Stimulated activated CD4-positive, alpha-beta T cell treated with anti-CD3 and anti-CD28 coated beads, Interleukin-4, amount 100 ng/mL, for 4 hours (primary cell): ENCODE results near the gene KCNJ6.

Source experiments
- DNase-seq, 2 experiments: peaks; one replicate each; pipeline ENCODE4 v3.0.0-alpha.2; 2020

Gene KCNJ6

DNA sequence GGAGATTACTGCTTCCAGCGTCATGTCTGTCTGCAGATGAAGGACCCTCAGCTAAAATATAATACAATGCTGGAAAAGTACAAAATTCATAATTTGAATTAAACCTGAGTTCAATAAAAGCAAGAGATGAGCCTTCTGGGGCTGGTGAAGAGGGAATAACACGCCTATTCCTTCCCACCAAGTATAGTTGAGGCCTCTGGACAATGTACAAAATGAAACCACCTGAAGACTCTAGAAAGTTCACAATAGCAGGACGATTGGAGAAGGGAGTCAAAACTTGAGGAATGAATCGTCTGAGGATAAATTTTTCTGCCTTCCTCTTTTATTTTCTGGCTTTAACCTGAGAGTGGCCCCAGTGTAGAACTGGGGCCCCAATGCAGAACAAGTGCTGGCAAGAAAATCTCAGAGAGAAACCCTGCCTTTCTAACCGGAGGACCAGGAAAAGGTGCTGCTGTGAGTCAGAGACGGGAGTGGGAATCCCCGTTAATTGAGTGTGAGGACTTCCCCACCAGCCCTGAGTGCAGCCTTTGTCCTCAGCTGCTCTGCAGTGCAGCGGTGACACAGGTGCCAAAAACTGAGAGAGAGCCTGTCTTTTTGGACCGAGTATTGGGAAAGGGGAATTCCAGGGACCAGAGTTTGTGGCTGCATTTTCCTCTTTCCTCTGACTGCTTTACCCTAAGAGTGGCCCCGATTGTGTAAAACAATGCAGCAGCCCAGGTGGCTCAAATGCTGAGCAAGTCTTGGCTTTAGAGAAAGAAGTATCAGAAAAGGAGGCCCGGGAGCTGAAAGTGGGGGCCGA, 284.7 kb downstream of the KCNJ6 start:
- DNase-seq: no peak

DNA sequence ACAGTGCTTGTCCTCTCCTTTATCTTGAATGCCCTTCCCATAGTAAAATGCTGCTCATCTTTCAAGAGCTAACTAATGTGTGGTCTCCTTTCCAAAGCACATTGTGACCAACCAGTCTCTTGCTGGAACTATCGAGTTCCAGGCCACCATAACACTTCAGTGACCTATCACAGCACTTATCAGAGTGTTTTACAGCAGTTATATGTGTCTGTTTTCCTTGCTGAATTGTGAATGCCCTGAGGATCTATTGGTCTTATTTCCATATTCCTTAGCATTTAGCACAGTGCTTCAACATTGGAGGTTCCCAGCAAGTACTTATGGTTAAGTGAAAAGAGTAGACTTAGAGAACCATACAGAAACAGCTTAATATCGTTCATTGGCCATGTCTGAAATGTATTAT, 285.4 kb downstream of the KCNJ6 start:
- DNase-seq: no peak

DNA sequence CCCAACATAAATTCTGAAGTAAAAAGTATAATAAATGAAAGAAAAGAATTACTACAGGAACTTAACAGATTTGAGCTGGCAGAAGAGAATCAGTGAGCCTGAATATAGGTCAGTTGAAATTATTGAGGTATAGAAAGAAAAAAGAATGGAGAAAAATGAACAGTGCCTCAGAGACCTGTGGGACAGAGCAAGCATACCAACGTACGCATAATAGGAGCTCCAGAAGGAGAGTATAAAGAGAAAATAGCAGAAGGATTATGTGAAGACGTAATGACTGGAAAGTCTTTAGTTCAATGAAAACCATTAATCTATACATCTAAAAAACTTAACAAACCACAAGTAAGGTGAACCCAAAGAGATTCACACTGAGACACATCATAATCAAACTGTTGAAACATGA, 287.9 kb downstream of the KCNJ6 start:
- no peak for DNase-seq

DNA sequence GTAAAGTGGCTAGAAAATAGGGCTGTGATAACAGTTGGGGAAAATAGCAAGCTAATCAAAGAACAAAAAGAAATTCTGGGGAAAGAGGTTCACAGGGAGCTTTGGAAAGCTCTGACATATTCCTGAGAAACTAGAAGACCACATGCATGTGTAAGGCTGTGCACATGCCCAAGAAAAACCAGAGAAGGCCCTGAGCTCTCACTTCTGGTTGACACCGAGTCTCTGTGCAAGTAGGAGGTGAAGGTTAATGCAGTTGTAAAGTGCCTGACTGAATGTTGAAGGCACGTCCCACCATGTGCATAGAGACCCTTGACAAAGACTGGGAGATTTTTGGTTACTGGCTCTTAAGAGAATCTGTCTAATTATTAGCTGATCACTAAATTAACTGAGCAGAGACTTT, 288.7 kb downstream of the KCNJ6 start:
- no peak for DNase-seq

DNA sequence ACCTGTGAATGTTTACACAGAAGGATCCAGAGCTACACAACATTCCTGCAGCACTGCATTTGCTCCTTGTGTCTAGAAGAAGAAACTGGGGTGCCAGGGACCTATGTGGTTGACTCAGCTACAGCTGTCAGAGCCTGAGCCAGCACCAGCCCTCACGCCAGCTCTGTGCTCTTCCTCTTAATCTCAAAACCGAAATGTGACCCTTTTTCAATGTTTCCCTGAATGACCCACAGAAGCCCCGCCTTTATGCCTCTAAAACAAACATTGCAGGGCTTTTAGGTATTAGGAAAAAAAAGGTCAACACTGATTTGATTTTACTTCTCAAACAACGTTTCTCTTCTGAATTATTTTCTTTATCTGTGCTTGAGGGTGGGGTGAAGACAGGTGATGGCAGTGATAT, 289.2 kb downstream of the KCNJ6 start:
- DNase-seq: no peak

DNA sequence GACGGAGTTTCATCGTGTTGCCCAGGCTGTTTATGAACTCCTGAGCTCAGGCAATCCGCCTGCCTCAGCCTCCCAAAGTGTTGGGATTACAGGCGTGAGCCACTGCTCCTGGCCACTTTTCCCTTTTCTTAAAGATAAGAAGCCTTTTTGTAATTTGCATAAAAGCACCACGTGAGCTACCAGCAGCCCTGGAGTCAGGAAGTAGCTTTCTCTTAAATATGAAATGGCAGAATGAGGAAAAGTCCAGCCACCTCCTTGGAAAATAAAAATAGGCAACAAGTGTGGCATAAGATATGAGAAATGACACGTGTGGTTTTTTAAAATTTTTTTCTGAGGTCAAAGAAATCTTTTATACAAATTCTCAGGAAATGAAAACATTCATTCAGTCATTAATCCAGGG, 289.9 kb downstream of the KCNJ6 start:
- no peak for DNase-seq

DNA sequence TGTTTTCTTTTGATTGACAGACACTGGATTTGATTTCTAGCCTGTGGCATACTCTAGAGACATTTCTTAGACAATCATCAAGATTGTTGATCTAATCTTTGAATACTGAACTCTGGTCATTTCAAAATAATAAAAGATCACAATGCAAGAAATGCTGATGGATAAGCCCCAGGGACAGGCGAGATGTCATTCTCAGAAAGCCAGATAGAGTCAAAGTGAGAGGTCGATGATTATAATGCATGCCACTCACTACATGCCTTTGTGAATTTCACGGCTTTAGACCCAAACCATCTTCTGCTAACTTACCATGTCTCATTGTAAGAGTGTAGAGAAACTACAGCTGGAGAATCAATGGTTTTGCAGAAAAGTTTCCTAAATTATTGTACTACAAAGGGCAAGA, 292.6 kb downstream of the KCNJ6 start:
- no peak for DNase-seq

DNA sequence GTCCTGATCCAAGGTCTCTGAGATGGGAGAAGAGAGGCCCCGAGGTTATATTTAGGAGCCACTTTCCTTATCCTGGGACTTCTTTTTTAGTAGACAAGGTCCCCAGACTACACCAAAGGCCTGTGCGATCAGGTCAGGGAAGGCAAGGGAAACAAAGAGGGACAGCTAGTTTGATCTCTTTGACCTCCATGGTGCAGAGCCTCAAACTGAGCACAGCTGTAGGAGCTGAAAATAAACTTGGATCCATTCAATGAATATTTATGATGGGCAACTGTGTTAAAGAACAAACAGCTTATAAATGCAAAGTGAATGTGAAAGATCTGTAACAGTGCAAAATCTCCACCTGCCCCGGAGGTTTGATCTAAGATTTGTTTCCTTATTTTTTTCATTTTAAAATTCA, 293.1 kb downstream of the KCNJ6 start:
- no peak for DNase-seq

DNA sequence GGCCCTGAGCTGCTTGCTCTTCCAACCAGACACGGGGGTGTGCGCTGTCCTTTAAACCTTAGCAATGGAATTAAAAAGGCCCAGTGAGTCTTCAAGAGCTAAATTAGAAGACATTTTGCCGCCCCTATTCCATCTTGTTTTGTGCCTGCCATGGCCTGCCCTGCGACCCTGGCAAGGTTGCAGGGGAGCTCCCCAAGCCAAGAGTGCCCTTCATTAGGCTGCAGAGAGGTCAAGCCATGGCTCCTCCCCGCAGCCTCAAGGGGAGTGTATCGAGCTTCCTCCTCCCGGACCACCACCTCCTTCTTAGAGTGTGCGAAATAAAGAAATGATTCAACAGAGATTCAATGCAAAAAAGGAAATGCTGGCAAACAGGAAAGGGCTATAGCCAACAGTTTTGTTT, 293.5 kb downstream of the KCNJ6 start:
- DNase-seq: no peak

DNA sequence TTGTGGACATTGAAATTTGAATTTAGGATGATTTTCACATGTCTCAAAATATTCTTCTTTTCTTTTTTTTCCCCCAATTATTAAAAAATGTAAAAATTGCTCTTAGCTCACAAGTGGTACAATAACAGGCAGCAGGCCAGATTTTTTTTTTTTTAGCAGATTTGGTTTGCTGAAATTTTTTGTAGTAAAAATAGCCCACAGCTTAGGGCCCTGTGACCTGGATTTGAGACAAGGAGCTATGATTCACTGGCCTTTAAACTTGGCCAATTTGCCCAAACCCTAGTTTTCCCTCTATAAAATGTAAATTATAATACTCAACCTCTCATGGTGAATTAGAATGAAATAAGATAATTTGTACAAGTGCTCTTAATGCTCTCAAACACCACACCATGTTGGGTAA, 295.9 kb downstream of the KCNJ6 start:
- no peak for DNase-seq

DNA sequence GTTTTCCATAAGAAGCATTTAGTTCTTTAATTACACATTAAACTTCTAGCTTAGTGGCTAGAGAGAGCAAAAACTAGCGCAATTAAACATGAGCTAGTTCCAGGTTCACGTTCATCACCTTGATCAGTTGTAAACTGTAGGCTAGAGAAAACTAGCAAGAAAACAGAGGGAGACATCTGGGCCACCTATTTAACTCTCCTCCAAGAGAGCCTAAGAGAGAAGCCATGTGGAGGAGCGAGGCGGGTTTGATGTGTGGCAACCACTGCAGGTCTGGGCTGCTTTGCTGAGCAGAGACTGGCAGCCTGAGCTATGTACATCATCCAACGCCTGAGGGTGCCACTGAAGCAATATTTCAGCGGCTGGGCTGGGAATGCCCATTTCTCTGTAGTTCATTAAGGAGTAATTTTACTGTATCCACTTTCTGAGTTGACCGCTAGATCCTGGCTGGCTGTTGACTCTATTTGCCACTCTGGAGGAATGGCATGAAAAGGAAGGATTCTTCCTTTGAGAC, 296.7 kb downstream of the KCNJ6 start:
- DNase-seq: no peak

DNA sequence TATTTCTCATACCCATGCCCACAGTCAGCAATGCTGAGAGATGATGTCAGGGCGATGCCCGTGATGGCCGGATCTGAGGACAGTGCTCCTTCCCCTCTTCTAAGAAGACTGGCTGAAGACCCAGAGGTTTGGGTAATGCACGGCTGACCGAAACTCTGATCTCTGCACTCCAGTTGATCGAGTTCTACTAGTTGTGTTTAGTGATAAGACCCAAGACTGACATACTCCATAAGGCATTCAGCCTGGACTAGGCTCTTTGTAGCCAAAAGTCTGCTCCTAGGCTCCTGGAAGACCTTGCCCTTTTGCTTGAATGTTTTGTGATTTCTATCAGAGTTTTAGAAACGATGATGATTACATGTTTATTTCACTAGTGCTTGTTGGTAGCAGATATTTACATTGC, 298.2 kb downstream of the KCNJ6 start:
- DNase-seq: no peak

DNA sequence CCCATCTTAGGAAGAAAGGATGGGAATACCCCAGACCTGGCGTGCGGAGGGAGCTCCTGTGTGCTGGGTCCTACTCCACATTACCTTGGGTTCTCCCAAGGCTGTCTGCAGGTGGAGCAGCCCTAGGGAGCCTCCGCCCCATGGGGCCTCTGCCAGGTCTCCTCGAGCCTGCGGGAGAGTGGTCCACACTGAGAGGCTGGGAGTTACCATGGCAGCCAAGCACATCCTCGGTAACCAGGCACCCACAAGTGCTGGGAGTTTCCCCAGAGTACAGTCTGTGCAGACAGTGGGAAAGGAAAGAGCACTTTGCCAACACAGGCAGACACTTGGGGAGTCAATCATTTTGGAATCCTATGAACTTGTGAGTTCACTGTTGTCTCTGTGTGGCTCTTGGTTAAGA, 300.3 kb downstream of the KCNJ6 start:
- DNase-seq: no peak

DNA sequence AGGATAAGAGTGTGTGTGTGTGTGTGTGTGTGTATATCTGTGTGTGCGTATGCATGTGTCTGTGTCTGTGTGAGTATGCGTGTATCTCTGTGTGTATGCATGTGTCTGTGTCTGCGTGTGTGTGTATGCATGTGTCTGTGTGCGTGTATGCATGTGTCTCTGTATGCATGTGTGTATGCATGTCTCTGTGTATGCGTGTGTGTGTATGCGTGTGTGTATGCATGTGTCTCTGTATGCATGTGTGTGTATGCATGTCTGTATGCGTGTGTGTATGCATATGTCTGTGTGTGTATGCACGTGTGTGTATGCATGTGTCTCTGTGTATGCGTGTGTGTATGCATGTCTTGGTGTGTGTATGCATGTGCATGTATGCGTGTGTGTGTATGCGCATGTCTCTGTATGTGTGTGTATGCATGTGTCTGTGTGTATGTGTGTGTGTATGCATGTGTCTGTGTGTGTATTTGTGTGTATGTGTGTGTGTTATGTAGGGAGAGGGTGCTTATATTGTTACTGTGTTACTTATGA, 301.8 kb downstream of the KCNJ6 start:
- no peak for DNase-seq

DNA sequence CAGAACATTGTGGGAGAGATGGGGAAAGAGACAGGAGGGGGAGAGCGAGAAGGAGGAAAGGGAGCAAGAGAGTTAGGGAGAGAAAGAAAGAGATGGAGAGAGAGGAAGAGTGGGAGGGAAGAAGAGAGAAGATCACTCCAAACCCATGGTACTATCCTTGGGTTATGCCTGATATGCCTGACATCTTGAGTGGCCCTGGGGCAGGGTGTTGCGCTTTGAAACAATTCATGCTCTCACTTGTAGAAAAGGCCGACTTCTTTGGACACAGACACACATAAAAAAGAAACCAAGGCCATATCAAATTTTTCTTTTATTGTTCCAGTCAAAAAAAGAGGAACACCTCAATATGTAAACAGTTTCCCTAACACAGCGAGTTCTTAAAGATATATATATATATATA, 309.2 kb downstream of the KCNJ6 start:
- DNase-seq: no peak

DNA sequence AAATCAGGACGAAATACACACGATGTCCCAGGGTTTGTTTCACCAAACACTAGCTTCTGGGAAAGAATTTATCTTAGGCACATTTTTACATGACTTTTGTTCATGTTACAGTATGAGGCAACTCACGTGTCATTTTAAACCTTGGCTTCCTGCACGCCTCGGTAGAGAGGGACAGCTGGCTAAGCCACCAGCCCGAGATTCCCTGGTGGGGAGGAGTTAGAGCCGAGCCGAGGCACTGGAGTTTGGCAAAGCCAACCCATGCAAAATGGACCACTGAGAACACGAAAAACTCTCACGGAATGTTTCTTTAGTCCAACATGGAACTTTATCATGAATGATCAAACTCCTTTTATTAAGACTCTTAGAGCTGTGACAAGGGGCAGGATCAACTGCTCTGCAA, 309.7 kb downstream of the KCNJ6 start:
- no peak for DNase-seq

DNA sequence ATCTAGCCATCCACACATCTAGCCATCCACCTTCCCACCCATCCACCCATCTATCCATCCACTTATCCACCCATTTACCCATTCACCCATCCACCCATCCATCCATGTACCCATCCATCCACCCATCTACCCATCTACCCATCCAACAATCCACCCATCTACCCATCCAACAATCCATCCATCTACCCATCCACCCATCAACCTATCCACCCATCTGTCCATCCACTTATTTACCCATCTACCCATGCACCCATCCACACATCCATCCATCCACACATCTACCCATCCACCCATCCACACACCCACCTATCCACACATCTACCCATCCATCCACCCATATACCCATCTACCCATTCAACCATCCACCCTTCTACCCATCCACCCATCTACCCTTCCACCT, 311.3 kb downstream of the KCNJ6 start:
- no peak for DNase-seq

DNA sequence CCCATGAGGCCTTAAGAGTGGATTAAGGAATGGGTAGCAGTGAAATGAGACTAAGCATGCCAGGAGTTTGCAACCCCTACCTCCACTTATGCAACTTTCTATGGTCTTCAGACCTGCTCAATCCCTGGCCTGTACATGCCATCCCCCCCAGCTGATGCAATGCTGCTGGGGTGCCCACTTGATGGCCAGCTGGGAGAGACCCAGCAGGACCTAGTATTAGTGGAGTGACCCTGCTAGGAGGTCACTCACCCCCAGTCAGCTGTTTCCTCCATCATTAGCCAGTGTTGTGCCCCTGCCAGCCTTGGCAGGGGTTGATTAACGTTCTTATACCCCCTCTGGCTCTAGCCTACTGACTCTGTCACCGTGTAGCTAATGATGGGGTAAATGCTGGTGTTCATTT, 313.1 kb downstream of the KCNJ6 start:
- DNase-seq: no peak

DNA sequence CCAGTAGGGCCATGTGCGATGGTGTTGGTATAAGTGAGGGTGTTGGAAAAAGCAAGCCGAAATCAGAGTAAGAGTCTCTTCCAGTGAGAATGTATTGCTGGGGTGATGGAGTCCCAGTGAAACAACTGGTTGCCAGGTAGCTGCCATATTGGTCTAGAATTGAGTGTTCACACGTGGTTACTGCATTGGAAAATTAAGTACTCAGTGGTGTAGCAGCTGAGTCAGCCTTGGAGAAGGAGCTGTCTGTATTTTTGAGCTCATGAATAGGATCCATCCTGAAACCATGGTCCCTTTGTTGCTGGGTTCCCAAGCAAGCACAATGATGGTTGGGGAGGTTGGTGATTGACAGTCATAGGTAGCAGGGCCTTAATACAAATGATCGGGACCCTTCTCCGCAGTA, 314.3 kb downstream of the KCNJ6 start:
- no peak for DNase-seq

DNA sequence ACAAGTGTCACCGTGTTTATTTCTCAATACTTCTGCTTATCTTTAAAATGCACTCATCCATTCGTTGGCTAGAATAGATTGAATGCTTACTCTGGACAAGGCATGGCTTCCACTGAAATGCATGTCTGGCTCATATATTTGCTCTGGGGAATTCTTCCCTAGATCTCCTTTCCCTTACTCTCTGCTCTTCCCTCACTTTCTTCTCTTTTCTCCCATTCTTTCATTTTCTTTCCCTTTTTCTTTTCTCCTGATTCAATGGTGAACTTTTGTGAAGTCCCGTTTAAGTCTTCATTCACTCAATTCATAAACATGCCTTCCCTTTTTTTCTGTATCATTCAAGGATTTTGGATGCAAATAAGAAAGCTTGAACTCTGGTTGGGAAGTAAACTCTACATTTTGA, 315.2 kb downstream of the KCNJ6 start:
- DNase-seq: no peak

DNA sequence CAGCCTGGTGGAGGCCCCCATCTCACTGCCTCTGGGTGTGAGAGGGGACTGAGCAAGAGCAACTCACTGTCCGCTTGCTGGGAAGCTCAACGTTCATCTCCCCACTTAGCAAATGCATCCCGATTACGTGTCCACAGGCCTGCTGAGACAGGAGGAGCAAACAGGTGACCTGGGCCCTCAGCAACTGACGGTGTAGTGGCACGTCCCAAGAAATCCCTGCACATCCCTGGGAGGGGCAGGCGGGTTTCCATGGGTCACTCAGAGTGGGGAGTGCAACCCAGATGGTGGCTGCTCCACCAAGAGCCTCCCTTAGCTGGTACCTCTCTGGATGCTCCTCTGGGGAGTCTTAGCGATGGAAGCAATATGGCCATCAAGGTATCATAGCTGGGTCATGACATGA, 320.3 kb downstream of the KCNJ6 start:
- no peak for DNase-seq

DNA sequence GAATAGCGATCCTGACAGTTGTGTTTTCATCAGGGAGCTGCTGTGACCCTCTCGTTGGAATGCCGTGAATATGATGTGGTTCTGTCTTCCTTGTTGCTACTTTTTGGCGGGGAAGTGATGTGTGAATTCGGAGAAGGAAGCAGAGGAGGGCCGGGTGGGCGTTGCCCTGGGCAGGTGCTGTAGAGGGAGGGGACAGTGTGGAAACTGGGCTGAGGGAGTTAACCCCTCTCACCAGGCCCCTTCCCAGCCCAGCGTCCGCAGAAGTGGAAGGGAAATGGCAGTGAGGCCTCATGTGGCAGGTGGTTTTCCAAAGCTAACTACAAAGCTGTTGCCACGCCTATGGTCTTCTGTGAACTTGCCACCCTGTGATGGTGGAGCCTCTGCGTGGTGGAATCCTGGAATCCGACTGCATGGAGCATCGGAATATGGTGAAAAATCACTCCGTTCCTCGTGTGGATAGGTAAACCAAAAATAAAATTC, 321.7 kb downstream of the KCNJ6 start:
- DNase-seq: no peak

DNA sequence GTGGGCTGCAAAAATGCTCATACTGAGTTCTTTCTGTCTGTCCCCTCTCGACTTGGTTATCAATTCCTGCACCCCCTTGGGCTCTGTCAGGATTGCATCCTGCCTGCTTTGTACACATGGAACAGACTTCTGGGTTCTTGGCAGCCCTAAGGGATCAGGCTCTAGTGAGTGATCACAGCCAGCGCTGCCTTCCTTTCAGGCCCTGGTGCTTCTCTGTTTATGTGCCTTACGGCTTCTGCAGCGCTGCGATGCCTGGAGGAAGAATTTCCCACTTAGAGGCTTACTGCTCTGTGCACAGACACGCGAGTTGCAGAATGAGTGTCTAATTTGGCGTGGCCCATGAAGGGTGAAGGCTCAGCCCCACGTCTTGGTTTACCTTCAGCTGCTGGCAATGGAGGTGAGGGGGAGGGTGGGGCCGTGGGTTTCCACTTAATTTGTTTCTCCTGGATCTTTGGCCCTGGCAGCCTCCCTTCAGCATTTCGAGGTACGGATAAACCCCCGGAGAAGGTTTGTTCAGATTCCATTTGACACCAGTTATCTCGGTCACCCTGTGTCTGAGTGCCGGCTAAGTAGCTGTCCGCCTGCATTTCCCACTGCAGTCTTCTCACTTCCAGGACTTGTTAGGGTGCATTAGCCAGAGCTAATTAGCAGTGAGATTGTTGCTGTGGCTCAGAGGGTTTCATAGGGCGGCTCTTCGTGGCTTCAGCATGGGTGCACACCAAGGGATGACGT, 322.4 kb downstream of the KCNJ6 start:
- DNase-seq: no peak

DNA sequence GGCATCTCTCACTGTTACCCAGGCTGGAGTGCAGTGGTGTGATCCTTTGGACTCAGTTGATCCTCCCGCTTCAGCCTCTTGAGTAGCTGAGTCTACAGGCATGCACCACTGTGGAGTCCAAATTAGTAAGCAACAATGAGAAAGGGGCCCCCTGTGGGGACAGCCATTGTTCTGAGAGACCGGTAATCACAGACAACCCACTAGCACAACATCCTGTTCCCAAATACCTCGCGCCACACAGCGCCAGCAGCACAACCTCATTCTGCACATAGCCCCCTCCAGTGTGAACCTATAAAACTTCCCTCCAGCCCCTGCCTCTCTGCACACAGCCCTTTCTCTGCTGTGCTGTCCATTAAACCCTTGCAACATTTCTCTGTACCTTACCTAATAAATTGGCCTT, 323.2 kb downstream of the KCNJ6 start:
- no peak for DNase-seq
